A549 (cell line): Measurements from ENCODE around the gene TRIO.

Experiments
- CTCF ChIP-seq: fragments of >200 bp; sonication (Bioruptor Twin); formaldehyde crosslinking; IDR thresholded peaks from 3 replicates; pipeline ENCODE4 v1.5.1; 2016
- EHMT2 ChIP-seq: fragments of 200-600 bp; sonication (generic); IDR thresholded peaks from 2 replicates; pipeline ENCODE4 v1.6.1; 2016; ENCODE audit warnings: antibody characterized with exemption, low read depth, mild to moderate bottlenecking, moderate library complexity
- EP300 ChIP-seq, 2 experiments: fragments of >200 bp; sonication (Bioruptor Twin); formaldehyde crosslinking; IDR thresholded peaks; 2 replicates in 1 of 2; 3 replicates in 1 of 2; pipeline ENCODE4 v1.6.1; 2016 to 2017
- FOXS1 ChIP-seq: fragments of 250-450 bp; sonication (Bioruptor Pico); IDR thresholded peaks from 2 replicates; pipeline ENCODE4 v1.5.0; 2020; ENCODE audit warnings: mild to moderate bottlenecking, moderate library complexity
- PBX3 ChIP-seq: IDR thresholded peaks from 2 replicates; pipeline ENCODE4 v1.6.1; 2012
- POLR2A ChIP-seq: IDR thresholded peaks from 2 replicates; pipeline ENCODE4 v1.6.1; 2012; ENCODE audit warnings: mild to moderate bottlenecking, low read length
- REST ChIP-seq: fragments of 200-600 bp; sonication (generic); IDR thresholded peaks from 2 replicates; pipeline ENCODE4 v1.6.1; 2016; ENCODE audit warnings: antibody characterized with exemption, mild to moderate bottlenecking, moderate library complexity
- RFX5 ChIP-seq: fragments of 450-650 bp; IDR thresholded peaks from 2 replicates; pipeline ENCODE4 v1.7.1; 2014; ENCODE audit warnings: antibody characterized with exemption, mild to moderate bottlenecking, moderate library complexity

GRCh38 chr5:14251733-14252132, 108.6 kb downstream of the TRIO start:
- TF ChIP-seq FOXS1 (CRISPR knock-in tag): no peak
- no peak for TF ChIP-seq EP300 (IDR thresholded peaks at IDR 0.05)
- TF ChIP-seq POLR2A: no peak
- TF ChIP-seq EHMT2: no peak
- no peak for TF ChIP-seq REST
- TF ChIP-seq CTCF: no peak
- TF ChIP-seq RFX5: no peak
- TF ChIP-seq PBX3: no peak
